ENCODE measurements around the gene IFT122. TPM values are rescaled to one million over a fixed set of nuclear protein-coding genes. Genes with fewer than 3 reads are reported as not detected.
"Not testable (repeated sequence)": the region's sequence is repeated elsewhere in the genome, so short reads cannot be mapped to it uniquely, and the experiment has no call there.

Gene IFT122
- polyA plus RNA-seq, 1 experiment: 27.8 TPM

DNA sequence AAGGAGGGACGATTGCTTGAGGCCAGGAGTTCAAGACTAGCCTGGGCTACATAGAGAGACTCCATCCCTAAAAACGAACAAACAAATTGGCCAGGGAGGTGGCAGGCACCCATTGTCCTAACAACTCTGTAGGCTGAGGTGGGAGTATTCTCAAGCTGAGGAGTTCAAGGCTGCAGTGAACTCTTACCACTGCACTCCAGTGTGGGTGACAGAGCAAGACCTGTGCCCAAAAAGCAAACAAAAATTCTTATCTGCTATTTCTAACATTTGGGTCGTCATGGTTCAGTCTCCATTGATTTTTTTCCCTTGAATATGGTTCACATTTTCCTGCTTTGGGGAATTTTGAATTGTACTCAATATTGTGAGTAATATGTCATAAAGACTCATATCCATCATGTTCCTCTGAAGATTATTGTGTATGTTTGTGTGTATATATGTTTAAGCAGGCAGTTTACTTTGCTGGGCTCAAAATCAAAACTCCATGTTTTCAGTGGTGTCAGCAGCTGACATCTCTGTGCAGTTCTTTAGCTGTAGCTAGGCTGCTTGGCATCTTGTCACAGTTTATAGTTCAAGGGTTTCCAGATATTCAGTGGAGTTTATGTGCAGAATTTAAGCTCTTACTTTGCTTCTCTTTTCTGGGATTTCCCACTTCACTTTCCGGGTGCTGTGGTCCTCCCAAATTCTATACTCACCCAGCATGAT, 33.2 kb downstream of the IFT122 start:
- peaks cover 4% of the 10 kb centered on the region for H3K36me3 ChIP-seq (ENCODE audit: control insufficient read depth, insufficient read depth, low read length)
- CTCF ChIA-PET: no interaction called here
- no peak overlapping the region for H3K4me3 ChIP-seq (ENCODE audit: low read depth, low read length)
- TF ChIP-seq, protein P1, sequence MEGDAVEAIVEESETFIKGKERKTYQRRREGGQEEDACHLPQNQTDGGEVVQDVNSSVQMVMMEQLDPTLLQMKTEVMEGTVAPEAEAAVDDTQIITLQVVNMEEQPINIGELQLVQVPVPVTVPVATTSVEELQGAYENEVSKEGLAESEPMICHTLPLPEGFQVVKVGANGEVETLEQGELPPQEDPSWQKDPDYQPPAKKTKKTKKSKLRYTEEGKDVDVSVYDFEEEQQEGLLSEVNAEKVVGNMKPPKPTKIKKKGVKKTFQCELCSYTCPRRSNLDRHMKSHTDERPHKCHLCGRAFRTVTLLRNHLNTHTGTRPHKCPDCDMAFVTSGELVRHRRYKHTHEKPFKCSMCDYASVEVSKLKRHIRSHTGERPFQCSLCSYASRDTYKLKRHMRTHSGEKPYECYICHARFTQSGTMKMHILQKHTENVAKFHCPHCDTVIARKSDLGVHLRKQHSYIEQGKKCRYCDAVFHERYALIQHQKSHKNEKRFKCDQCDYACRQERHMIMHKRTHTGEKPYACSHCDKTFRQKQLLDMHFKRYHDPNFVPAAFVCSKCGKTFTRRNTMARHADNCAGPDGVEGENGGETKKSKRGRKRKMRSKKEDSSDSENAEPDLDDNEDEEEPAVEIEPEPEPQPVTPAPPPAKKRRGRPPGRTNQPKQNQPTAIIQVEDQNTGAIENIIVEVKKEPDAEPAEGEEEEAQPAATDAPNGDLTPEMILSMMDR (IDR thresholded peaks at IDR 0.05; ENCODE audit: insufficient read depth, low read depth, low read length): no peak
- no peaks in the 10 kb centered on the region for H3K27me3 ChIP-seq (ENCODE audit: control insufficient read depth, insufficient read depth, low read length)
- POLR2A ChIA-PET: no interaction called here
- DNase-seq (ENCODE audit: low read depth): no peak

DNA sequence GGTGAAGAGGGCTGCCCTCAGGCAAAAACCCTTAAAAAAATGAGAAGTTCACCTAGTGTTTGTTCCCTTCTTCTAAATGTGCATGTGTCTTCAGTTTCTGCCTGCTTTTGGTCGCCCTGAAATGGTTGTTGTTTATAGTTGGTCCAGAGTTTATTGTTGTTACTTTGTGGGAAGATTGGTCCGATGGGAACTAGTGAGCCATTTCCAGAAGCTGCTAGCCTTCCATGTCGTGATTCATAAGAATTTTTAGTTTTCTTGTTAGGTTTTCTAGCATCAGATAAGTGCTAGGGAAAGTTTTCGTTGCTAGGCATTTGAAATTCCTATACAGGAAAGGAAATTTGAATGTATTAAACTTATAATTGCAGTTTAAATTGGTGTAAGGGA, 33.7 kb downstream of the IFT122 start:
- Histone ChIP-seq H3K36me3 (ENCODE audit: control insufficient read depth, insufficient read depth, low read length) (peaks cover 4% of the 10 kb centered on the region), H3K27me3 (ENCODE audit: control insufficient read depth, insufficient read depth, low read length) (no peaks in the 10 kb centered on the region), H3K4me3 (ENCODE audit: low read depth, low read length) (no peak overlapping the region)
- ChIA-PET CTCF (no interaction called here), POLR2A (no interaction called here)
- DNase-seq (ENCODE audit: low read depth): no peak
- TF ChIP-seq, protein P1 (IDR thresholded peaks at IDR 0.05; ENCODE audit: insufficient read depth, low read depth, low read length): no peak

DNA sequence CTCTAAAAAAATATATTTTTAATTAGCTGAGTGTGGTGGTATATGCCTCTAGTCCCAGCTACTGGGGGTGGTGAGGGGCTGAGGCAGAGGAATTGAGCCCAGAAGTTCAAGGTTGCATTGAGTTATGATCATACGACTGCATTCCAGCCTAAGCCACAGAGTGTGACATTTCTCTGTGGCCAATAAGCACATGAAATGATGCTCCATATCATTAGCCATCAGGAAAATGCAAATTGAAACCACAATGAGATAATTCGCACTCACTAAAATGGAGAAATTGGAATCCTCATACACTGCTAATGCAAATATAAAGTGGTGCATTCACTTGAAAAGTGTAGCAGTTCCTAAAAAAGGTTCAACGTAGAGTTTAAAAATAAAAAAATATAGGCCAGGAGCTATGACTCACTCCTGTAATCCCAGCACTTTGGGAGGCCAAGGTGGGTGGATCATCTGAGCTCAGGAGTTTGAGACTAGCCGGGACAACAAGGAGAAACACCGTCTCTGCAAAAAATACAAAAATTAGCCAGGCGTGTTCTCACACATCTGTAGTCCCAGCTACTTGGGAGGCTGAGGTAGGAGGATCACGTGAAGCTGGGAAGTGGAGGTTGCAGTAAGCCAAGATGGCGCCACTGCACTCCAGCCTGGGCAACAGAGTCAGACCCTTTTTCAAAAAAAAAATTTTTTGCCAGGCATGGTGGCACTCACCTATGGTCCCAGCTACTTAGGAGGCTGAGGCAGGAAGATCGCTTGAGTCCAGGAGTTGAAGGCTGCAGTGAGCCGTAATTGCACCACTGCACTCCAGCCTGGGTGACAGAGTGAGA, 35.2 kb downstream of the IFT122 start:
- POLR2A ChIA-PET: no interaction called here
- Histone ChIP-seq H3K4me3 (ENCODE audit: low read depth, low read length) (no peak overlapping the region), H3K27me3 (ENCODE audit: control insufficient read depth, insufficient read depth, low read length) (no peaks in the 10 kb centered on the region), H3K36me3 (ENCODE audit: control insufficient read depth, insufficient read depth, low read length) (peaks cover 5% of the 10 kb centered on the region)
- CTCF ChIA-PET: interaction anchor here (1.2 kb wide), 2 partner anchors 13 to 92 kb away, joined by 3 to 4 read pairs; no protein-coding TSS in a partner anchor
- TF ChIP-seq, protein P1 (IDR thresholded peaks at IDR 0.05; ENCODE audit: insufficient read depth, low read depth, low read length): no peak
- DNase-seq (ENCODE audit: low read depth): no peak

DNA sequence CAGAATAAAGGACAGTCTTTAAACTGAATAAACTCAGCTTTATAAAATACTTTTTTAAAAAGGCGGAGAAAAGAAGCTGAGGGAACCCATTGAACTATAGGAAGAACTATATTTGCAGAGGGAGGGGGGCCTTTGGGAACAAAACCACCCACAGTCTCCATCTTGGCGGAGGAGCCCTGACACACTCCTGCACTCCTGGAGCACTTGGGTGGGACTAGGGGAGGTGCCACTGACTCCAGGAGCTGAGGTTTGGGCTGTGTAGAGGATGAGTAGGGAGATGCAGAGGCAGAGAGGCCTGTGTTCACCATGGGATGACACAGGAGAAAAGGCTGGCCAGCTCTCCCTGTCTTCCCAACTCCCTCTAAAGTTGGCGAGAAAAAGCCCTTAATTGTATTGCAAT, 35.8 kb downstream of the IFT122 start:
- no peak for DNase-seq (ENCODE audit: low read depth)
- Histone ChIP-seq H3K36me3 (ENCODE audit: control insufficient read depth, insufficient read depth, low read length) (peaks cover 8% of the 10 kb centered on the region), H3K4me3 (ENCODE audit: low read depth, low read length) (no peak overlapping the region), H3K27me3 (ENCODE audit: control insufficient read depth, insufficient read depth, low read length) (no peaks in the 10 kb centered on the region)
- ChIA-PET CTCF (interaction anchor here (1.2 to 1.8 kb wide), 2 partner anchors 14 kb away, joined by 4 to 5 read pairs; no protein-coding TSS in a partner anchor), POLR2A (no interaction called here)
- TF ChIP-seq, protein P1 (IDR thresholded peaks at IDR 0.05; ENCODE audit: insufficient read depth, low read depth, low read length): no peak

DNA sequence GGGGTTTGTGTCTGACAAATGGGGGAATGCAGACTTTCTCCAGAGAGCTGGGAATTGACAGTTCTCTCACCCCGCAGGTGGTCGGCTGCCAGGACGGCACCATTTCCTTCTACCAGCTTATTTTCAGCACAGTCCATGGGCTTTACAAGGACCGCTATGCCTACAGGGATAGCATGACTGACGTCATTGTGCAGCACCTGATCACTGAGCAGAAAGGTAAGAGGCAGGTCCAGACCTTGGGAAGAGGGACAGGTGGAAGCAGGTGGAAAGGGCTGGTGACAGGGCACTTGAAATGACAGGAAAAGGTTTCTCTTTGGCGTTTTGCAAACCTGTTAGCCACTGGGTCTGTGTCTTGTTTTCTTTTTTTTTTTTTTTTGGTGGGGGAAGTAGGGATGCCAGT, 36.6 kb downstream of the IFT122 start:
- ChIA-PET CTCF (interaction anchor here (1.8 kb wide), 1 partner anchor 14 kb away, joined by 5 read pairs; no protein-coding TSS in a partner anchor), POLR2A (no interaction called here)

DNA sequence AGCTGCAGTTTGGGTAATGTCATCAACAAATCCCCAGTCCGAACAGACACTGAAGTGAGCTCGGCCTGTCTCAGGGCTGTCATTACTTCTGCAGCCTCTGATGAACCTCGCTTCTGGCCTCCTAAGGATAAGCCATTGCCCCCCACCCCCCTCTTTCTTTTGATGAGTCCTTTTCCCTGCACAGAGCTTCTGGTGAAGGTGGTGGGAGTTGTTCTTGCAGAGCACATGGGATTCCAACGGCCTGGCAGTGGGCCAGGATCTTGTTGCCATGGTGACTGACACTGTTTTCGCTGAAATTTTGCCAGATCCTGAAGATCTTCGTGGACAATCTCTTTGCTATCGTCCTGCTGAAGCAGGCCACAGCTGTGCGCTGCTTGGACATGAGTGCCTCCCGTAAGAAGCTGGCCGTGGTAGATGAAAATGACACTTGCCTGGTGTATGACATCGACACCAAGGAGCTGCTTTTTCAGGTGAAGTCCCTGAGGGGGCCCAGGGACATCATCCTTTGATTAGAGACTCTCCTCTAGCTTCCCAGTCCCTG, 41.3 kb downstream of the IFT122 start:
- H3K4me3 ChIP-seq (ENCODE audit: low read depth, low read length); H3K27me3 ChIP-seq (ENCODE audit: control insufficient read depth, insufficient read depth, low read length); H3K36me3 ChIP-seq (ENCODE audit: control insufficient read depth, insufficient read depth, low read length); POLR2A ChIA-PET; DNase-seq (ENCODE audit: low read depth): not testable (repeated sequence)
- CTCF ChIA-PET: interaction anchor here (0.8 to 1.5 kb wide), 4 partner anchors 9 to 398 kb away, joined by 3 to 8 read pairs (median 3); no protein-coding TSS in a partner anchor

More for the DNA sequence above, 36.6 kb downstream of the IFT122 start:
- TF ChIP-seq, protein P1 (IDR thresholded peaks at IDR 0.05; ENCODE audit: insufficient read depth, low read depth, low read length): no peak
- H3K4me3 ChIP-seq (ENCODE audit: low read depth, low read length): no peak overlapping the region
- no peaks in the 10 kb centered on the region for H3K27me3 ChIP-seq (ENCODE audit: control insufficient read depth, insufficient read depth, low read length)
- DNase-seq (ENCODE audit: low read depth): no peak
- peaks cover 8% of the 10 kb centered on the region for H3K36me3 ChIP-seq (ENCODE audit: control insufficient read depth, insufficient read depth, low read length)
